ENCODE data around the gene SLAMF7. TPM values are rescaled to one million over a fixed set of nuclear protein-coding genes. Genes with fewer than 3 reads are reported as not detected.

Gene SLAMF7
- total and polyA plus RNA-seq, 2 experiments from 2014 or later = 0.11 TPM; not detected in 1

DNA sequence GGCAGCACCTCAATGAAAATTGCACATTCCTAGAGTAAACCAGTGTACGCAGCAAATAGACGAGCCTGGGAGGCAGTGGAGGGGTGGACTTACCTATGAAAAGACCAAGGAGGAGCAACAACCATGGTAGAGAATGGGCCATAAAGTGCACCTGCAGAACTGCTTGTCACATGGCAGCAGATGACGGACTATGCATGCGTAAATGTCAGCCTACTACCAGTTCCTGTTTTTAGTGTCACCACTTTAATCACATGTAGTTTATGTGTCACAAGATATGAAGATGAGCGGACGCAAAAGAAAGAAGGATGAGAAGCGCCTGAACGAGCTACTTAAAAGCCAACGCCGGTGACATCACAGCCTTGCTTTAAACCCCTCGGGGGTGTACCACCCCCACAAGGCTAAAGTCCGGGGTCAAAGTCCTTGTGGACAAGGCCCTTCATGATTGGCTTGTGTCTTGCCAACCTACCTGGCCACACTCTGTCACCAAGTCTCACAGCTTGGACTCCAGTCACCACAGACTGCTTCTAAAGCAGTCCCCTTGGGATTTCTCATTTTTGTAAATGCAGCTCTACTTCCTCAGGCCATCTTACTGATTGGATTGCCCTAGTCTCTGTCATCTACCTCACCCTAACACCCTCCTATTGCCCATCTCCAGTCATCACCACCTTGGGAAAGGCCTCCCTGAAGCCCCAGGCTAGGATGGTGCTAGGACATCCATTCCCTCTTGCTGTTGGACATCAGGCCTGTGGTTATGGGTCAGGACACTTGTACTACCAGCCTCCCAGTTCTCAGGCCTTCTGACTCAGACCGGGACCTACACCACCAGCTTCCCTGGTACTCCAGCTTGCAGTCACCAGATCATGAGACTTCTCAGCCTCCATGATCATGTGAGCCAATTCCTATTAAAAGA is 50.9 kb downstream of the SLAMF7 start:
- no peak for ATAC-seq
- H2AFZ ChIP-seq = no peak overlapping the region

More for the DNA sequence above, 50.9 kb downstream of the SLAMF7 start:
- Histone ChIP-seq H3K27ac (ENCODE audit: low read depth) (no peak overlapping the region), H3F3A (replicated peaks; ENCODE audit: low read depth) (no peaks in the 10 kb centered on the region), H3K4me1 (ENCODE audit: insufficient read depth) (no peaks in the 10 kb centered on the region), H3K9me2 (ENCODE audit: insufficient read depth) (no peaks in the 10 kb centered on the region), H3K36me3 (ENCODE audit: insufficient read depth) (no peaks in the 10 kb centered on the region), H3K27me3 (ENCODE audit: insufficient read depth) (no peaks in the 10 kb centered on the region), H4K20me1 (replicated peaks; ENCODE audit: insufficient read depth) (no peaks in the 10 kb centered on the region), H3K4me3 (no peak overlapping the region), H3K4me2 (no peak overlapping the region), H3K79me2 (replicated peaks; ENCODE audit: insufficient read depth) (no peaks in the 10 kb centered on the region)
- peaks cover under 1% of the 10 kb centered on the region for H3K9me3 Mint-ChIP-seq
- H3K36me3 Mint-ChIP-seq (ENCODE audit: low read depth) = no peaks in the 10 kb centered on the region
- peaks cover 3% of the 10 kb centered on the region for H3K27me3 Mint-ChIP-seq (ENCODE audit: insufficient read depth, low read depth, poor library complexity)
- no peak overlapping the region for H3K4me3 Mint-ChIP-seq
- no peak for TF ChIP-seq CTCF (conservative IDR thresholded peaks at IDR 0.05; ENCODE audit: low read depth in 2 of 2)
- no peak for TF ChIP-seq EZH2 (IDR thresholded peaks at IDR 0.05; ENCODE audit: low read depth, unreplicated experiment)
- no peak for TF ChIP-seq ZNF114 (CRISPR knock-in tag; IDR thresholded peaks at IDR 0.05)
- TF ChIP-seq, protein P1, sequence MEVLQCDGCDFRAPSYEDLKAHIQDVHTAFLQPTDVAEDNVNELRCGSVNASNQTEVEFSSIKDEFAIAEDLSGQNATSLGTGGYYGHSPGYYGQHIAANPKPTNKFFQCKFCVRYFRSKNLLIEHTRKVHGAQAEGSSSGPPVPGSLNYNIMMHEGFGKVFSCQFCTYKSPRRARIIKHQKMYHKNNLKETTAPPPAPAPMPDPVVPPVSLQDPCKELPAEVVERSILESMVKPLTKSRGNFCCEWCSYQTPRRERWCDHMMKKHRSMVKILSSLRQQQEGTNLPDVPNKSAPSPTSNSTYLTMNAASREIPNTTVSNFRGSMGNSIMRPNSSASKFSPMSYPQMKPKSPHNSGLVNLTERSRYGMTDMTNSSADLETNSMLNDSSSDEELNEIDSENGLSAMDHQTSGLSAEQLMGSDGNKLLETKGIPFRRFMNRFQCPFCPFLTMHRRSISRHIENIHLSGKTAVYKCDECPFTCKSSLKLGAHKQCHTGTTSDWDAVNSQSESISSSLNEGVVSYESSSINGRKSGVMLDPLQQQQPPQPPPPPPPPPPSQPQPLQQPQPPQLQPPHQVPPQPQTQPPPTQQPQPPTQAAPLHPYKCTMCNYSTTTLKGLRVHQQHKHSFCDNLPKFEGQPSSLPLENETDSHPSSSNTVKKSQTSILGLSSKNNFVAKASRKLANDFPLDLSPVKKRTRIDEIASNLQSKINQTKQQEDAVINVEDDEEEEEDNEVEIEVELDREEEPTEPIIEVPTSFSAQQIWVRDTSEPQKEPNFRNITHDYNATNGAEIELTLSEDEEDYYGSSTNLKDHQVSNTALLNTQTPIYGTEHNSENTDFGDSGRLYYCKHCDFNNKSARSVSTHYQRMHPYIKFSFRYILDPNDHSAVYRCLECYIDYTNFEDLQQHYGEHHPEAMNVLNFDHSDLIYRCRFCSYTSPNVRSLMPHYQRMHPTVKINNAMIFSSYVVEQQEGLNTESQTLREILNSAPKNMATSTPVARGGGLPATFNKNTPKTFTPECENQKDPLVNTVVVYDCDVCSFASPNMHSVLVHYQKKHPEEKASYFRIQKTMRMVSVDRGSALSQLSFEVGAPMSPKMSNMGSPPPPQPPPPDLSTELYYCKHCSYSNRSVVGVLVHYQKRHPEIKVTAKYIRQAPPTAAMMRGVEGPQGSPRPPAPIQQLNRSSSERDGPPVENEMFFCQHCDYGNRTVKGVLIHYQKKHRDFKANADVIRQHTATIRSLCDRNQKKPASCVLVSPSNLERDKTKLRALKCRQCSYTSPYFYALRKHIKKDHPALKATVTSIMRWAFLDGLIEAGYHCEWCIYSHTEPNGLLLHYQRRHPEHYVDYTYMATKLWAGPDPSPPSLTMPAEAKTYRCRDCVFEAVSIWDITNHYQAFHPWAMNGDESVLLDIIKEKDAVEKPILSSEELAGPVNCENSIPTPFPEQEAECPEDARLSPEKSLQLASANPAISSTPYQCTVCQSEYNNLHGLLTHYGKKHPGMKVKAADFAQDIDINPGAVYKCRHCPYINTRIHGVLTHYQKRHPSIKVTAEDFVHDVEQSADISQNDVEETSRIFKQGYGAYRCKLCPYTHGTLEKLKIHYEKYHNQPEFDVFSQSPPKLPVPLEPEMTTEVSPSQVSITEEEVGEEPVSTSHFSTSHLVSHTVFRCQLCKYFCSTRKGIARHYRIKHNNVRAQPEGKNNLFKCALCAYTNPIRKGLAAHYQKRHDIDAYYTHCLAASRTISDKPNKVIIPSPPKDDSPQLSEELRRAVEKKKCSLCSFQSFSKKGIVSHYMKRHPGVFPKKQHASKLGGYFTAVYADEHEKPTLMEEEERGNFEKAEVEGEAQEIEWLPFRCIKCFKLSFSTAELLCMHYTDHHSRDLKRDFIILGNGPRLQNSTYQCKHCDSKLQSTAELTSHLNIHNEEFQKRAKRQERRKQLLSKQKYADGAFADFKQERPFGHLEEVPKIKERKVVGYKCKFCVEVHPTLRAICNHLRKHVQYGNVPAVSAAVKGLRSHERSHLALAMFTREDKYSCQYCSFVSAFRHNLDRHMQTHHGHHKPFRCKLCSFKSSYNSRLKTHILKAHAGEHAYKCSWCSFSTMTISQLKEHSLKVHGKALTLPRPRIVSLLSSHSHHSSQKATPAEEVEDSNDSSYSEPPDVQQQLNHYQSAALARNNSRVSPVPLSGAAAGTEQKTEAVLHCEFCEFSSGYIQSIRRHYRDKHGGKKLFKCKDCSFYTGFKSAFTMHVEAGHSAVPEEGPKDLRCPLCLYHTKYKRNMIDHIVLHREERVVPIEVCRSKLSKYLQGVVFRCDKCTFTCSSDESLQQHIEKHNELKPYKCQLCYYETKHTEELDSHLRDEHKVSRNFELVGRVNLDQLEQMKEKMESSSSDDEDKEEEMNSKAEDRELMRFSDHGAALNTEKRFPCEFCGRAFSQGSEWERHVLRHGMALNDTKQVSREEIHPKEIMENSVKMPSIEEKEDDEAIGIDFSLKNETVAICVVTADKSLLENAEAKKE (CRISPR knock-in tag; IDR thresholded peaks at IDR 0.05) = no peak
- no peak for TF ChIP-seq STAT1 (IDR thresholded peaks at IDR 0.05; ENCODE audit: unreplicated experiment)
- no peak for TF ChIP-seq NANOG (IDR thresholded peaks at IDR 0.05; ENCODE audit: borderline replicate concordance)
- TF ChIP-seq JUNB (IDR thresholded peaks at IDR 0.05; ENCODE audit: unreplicated experiment) = no peak
- DNase-seq (ENCODE audit: low spot score) = no peak
- H3K27ac Mint-ChIP-seq = no peak overlapping the region
- H3K4me1 Mint-ChIP-seq = peaks cover 4% of the 10 kb centered on the region; the same call in 1 of the 3 replicates
